ENCODE results near the gene C8B. TPM values are rescaled to one million over a fixed set of nuclear protein-coding genes. Genes with fewer than 3 reads are reported as not detected.
A peak's percentile ranks its signal among the peaks of the same experiment; 100 is the strongest.

C8B gene
- not detected for total RNA-seq
- not detected for polyA plus RNA-seq

- Mint-ChIP-seq H3K27ac (peak within 1 kb of the TSS in 1 of 7 donors; percentile 11), H3K9me3 (peaks cover 0 to 6% (median 1%) of the 10 kb centered on the region in 8 donors), H3K4me3 (no peak within 1 kb of the TSS), H3K27me3 (peaks cover 4 to 5% of the 10 kb centered on the region in 2 donors), H3K4me1 (no peaks in the 10 kb centered on the region), H3K36me3 (no peaks in the 10 kb centered on the region)
- POLR2A ChIA-PET (ENCODE audit: partially characterized antibody): no interaction called here
- DNase-seq: no peak
- CTCF ChIA-PET (ENCODE audit: partially characterized antibody): no interaction called here
- Histone ChIP-seq H3K4me3 (ENCODE audit: low read length in 2 of 2) (no peak within 1 kb of the TSS), H3K9me3 (ENCODE audit: control insufficient read depth in 1 of 2, low read length in 2 of 2) (no peaks in the 10 kb centered on the region), H3K27me3 (ENCODE audit: insufficient read depth, low read length) (no peaks in the 10 kb centered on the region), H3K4me1 (ENCODE audit: insufficient read depth, low read length) (no peaks in the 10 kb centered on the region), H3K36me3 (ENCODE audit: insufficient read depth, low read length) (no peaks in the 10 kb centered on the region), H3K27ac (ENCODE audit: low read depth, low read length) (no peak within 1 kb of the TSS)
- intact Hi-C loops (cut with micrococcal nuclease): no loop called here
Measured at GRCh38 chr1:56965916-56966697, at the start of gene C8B. TSS of gene C8B (minus strand) at chr1:56966015. CDS start at chr1:56965948, 67 bp downstream.

GRCh38 chr1:57015071-57015470 lies 49.3 kb upstream of the C8B start:
- H3K4me3 Mint-ChIP-seq: no peak overlapping the region
- ChIA-PET CTCF (ENCODE audit: partially characterized antibody) (no interaction called here), POLR2A (ENCODE audit: partially characterized antibody) (no interaction called here)
- H3K4me3 ChIP-seq (ENCODE audit: low read length in 2 of 2): no peak overlapping the region
- no peaks in the 10 kb centered on the region for H3K4me1 ChIP-seq (ENCODE audit: insufficient read depth, low read length)
- intact Hi-C loops (cut with micrococcal nuclease): no loop called here
- H3K9me3 Mint-ChIP-seq: peaks cover 0 to 2% (median 0%) of the 10 kb centered on the region in 8 donors
- H3K27ac ChIP-seq (ENCODE audit: low read depth, low read length): no peak overlapping the region
- no peaks in the 10 kb centered on the region for H3K4me1 Mint-ChIP-seq
- H3K27me3 ChIP-seq (ENCODE audit: insufficient read depth, low read length): no peaks in the 10 kb centered on the region
- peaks cover 0 to 4% of the 10 kb centered on the region in 2 donors for H3K36me3 Mint-ChIP-seq
- no peaks in the 10 kb centered on the region for H3K27me3 Mint-ChIP-seq
- H3K36me3 ChIP-seq (ENCODE audit: insufficient read depth, low read length): no peaks in the 10 kb centered on the region
- no peaks in the 10 kb centered on the region for H3K9me3 ChIP-seq (ENCODE audit: control insufficient read depth in 1 of 2, low read length in 2 of 2)
- H3K27ac Mint-ChIP-seq: no peak overlapping the region
- no peak for DNase-seq

GRCh38 chr1:57013522-57013921 lies 47.7 kb upstream of the C8B start:
- H3K27me3 ChIP-seq (ENCODE audit: insufficient read depth, low read length): no peaks in the 10 kb centered on the region
- Mint-ChIP-seq H3K27ac (no peak overlapping the region), H3K9me3 (peaks cover 0 to 2% (median 0%) of the 10 kb centered on the region in 8 donors), H3K36me3 (peaks cover 0 to 4% of the 10 kb centered on the region in 2 donors), H3K4me1 (no peaks in the 10 kb centered on the region), H3K27me3 (no peaks in the 10 kb centered on the region), H3K4me3 (no peak overlapping the region)
- no peak overlapping the region for H3K27ac ChIP-seq (ENCODE audit: low read depth, low read length)
- no peaks in the 10 kb centered on the region for H3K9me3 ChIP-seq (ENCODE audit: control insufficient read depth in 1 of 2, low read length in 2 of 2)
- no peaks in the 10 kb centered on the region for H3K4me1 ChIP-seq (ENCODE audit: insufficient read depth, low read length)
- no peak overlapping the region for H3K4me3 ChIP-seq (ENCODE audit: low read length in 2 of 2)
- H3K36me3 ChIP-seq (ENCODE audit: insufficient read depth, low read length): no peaks in the 10 kb centered on the region
- no peak for DNase-seq
- POLR2A ChIA-PET (ENCODE audit: partially characterized antibody): no interaction called here
- CTCF ChIA-PET (ENCODE audit: partially characterized antibody): no interaction called here
- intact Hi-C loops (cut with micrococcal nuclease): no loop called here

GRCh38 chr1:57012315-57012714 lies 46.5 kb upstream of the C8B start:
- H3K27ac Mint-ChIP-seq: no peak overlapping the region
- Histone ChIP-seq H3K27ac (ENCODE audit: low read depth, low read length) (no peak overlapping the region), H3K4me3 (ENCODE audit: low read length in 2 of 2) (no peak overlapping the region), H3K4me1 (ENCODE audit: insufficient read depth, low read length) (no peaks in the 10 kb centered on the region), H3K9me3 (ENCODE audit: control insufficient read depth in 1 of 2, low read length in 2 of 2) (no peaks in the 10 kb centered on the region), H3K27me3 (ENCODE audit: insufficient read depth, low read length) (no peaks in the 10 kb centered on the region), H3K36me3 (ENCODE audit: insufficient read depth, low read length) (no peaks in the 10 kb centered on the region)
- H3K36me3 Mint-ChIP-seq: peaks cover 0 to 4% of the 10 kb centered on the region in 2 donors
- H3K4me3 Mint-ChIP-seq: no peak overlapping the region
- ChIA-PET CTCF (ENCODE audit: partially characterized antibody) (no interaction called here), POLR2A (ENCODE audit: partially characterized antibody) (no interaction called here)
- no peaks in the 10 kb centered on the region for H3K27me3 Mint-ChIP-seq
- H3K9me3 Mint-ChIP-seq: peaks cover 0 to 2% (median 0%) of the 10 kb centered on the region in 8 donors
- intact Hi-C loops (cut with micrococcal nuclease): no loop called here
- H3K4me1 Mint-ChIP-seq: no peaks in the 10 kb centered on the region
- DNase-seq: no peak

GRCh38 chr1:57010511-57010910 lies 44.7 kb upstream of the C8B start:
- no peaks in the 10 kb centered on the region for H3K36me3 ChIP-seq (ENCODE audit: insufficient read depth, low read length)
- ChIA-PET CTCF (ENCODE audit: partially characterized antibody) (no interaction called here), POLR2A (ENCODE audit: partially characterized antibody) (no interaction called here)
- Mint-ChIP-seq H3K36me3 (peaks cover 0 to 4% of the 10 kb centered on the region in 2 donors), H3K4me1 (no peaks in the 10 kb centered on the region), H3K27me3 (no peaks in the 10 kb centered on the region), H3K27ac (no peak overlapping the region), H3K9me3 (peaks cover 0 to 2% (median 0%) of the 10 kb centered on the region in 8 donors), H3K4me3 (no peak overlapping the region)
- H3K4me3 ChIP-seq (ENCODE audit: low read length in 2 of 2): no peak overlapping the region
- H3K9me3 ChIP-seq (ENCODE audit: control insufficient read depth in 1 of 2, low read length in 2 of 2): no peaks in the 10 kb centered on the region
- H3K27me3 ChIP-seq (ENCODE audit: insufficient read depth, low read length): no peaks in the 10 kb centered on the region
- no peaks in the 10 kb centered on the region for H3K4me1 ChIP-seq (ENCODE audit: insufficient read depth, low read length)
- intact Hi-C loops (cut with micrococcal nuclease): no loop called here
- DNase-seq: no peak
- no peak overlapping the region for H3K27ac ChIP-seq (ENCODE audit: low read depth, low read length)

- intact Hi-C loops (cut with micrococcal nuclease): no loop called here
- no peaks in the 10 kb centered on the region for H3K36me3 ChIP-seq (ENCODE audit: insufficient read depth, low read length)
- no peaks in the 10 kb centered on the region for H3K9me3 ChIP-seq (ENCODE audit: control insufficient read depth in 1 of 2, low read length in 2 of 2)
- no peak for DNase-seq
- H3K4me1 Mint-ChIP-seq: no peaks in the 10 kb centered on the region
- no peaks in the 10 kb centered on the region for H3K27me3 ChIP-seq (ENCODE audit: insufficient read depth, low read length)
- no peaks in the 10 kb centered on the region for H3K4me1 ChIP-seq (ENCODE audit: insufficient read depth, low read length)
- no peaks in the 10 kb centered on the region for H3K27me3 Mint-ChIP-seq
- ChIA-PET CTCF (ENCODE audit: partially characterized antibody) (no interaction called here), POLR2A (ENCODE audit: partially characterized antibody) (no interaction called here)
- H3K27ac Mint-ChIP-seq: no peak overlapping the region
- H3K27ac ChIP-seq (ENCODE audit: low read depth, low read length): no peak overlapping the region
- peaks cover 0 to 4% of the 10 kb centered on the region in 2 donors for H3K36me3 Mint-ChIP-seq
- H3K4me3 Mint-ChIP-seq: no peak overlapping the region
- peaks cover 0 to 3% (median 0%) of the 10 kb centered on the region in 8 donors for H3K9me3 Mint-ChIP-seq
- H3K4me3 ChIP-seq (ENCODE audit: low read length in 2 of 2): no peak overlapping the region
Measured at GRCh38 chr1:57007948-57008347, 42.1 kb upstream of the C8B start.

- Histone ChIP-seq H3K27ac (ENCODE audit: low read depth, low read length) (no peak overlapping the region), H3K9me3 (ENCODE audit: control insufficient read depth in 1 of 2, low read length in 2 of 2) (no peaks in the 10 kb centered on the region), H3K27me3 (ENCODE audit: insufficient read depth, low read length) (no peaks in the 10 kb centered on the region), H3K36me3 (ENCODE audit: insufficient read depth, low read length) (no peaks in the 10 kb centered on the region), H3K4me1 (ENCODE audit: insufficient read depth, low read length) (no peaks in the 10 kb centered on the region), H3K4me3 (ENCODE audit: low read length in 2 of 2) (no peak overlapping the region)
- Mint-ChIP-seq H3K9me3 (peaks cover 0 to 3% (median 0%) of the 10 kb centered on the region in 8 donors), H3K4me3 (no peak overlapping the region), H3K27ac (no peak overlapping the region), H3K27me3 (no peaks in the 10 kb centered on the region), H3K4me1 (no peaks in the 10 kb centered on the region), H3K36me3 (peaks cover 0 to 4% of the 10 kb centered on the region in 2 donors)
- ChIA-PET CTCF (ENCODE audit: partially characterized antibody) (no interaction called here), POLR2A (ENCODE audit: partially characterized antibody) (no interaction called here)
- DNase-seq: no peak
- intact Hi-C loops (cut with micrococcal nuclease): no loop called here
Measured at GRCh38 chr1:57007472-57007871, 41.7 kb upstream of the C8B start.

All from CD4-positive, alpha-beta memory T cell (primary cell).